AG10803 (cell line): ENCODE measurements around the gene SAPCD2.

Experiments
- DNase-seq: peaks from one replicate; pipeline ENCODE4 v3.0.0; 2010; ENCODE audit warnings: low read depth
- H3K4me3 ChIP-seq: 2 replicates; pipeline ENCODE4 v1.5.1; 2011; ENCODE audit warnings: mild to moderate bottlenecking, low read length, control low read depth
- TF ChIP-seq, protein P1 (sequence below): conservative IDR thresholded peaks from 2 replicates; pipeline ENCODE4 v1.5.1; 2011; ENCODE audit warnings: mild to moderate bottlenecking, low read length, control low read depth, inconsistent platforms

The SAPCD2 gene

DNA sequence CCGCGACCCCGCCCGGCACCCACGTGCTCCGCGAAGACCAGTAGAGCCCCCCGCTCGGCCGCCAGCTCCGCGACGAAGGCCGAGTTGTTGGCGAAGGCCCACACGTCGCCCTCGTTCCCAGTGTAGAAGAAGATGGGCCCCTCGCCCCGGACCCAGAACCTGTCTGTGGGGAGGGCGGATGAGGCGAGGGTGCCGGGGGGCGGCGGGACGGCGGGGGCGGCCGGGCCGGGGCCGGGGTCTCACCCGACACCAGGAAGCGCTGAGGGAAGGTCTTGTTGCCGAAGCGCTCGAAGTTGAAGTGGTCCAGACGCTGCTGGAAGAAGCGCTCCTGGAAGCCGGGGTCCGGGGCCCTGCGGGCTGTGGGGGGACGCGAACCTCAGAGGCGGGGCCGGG is 43.9 kb upstream of the SAPCD2 start:
- no peak for DNase-seq
- peak overlapping the region; percentile 57 for H3K4me3 ChIP-seq
- TF ChIP-seq, protein P1, sequence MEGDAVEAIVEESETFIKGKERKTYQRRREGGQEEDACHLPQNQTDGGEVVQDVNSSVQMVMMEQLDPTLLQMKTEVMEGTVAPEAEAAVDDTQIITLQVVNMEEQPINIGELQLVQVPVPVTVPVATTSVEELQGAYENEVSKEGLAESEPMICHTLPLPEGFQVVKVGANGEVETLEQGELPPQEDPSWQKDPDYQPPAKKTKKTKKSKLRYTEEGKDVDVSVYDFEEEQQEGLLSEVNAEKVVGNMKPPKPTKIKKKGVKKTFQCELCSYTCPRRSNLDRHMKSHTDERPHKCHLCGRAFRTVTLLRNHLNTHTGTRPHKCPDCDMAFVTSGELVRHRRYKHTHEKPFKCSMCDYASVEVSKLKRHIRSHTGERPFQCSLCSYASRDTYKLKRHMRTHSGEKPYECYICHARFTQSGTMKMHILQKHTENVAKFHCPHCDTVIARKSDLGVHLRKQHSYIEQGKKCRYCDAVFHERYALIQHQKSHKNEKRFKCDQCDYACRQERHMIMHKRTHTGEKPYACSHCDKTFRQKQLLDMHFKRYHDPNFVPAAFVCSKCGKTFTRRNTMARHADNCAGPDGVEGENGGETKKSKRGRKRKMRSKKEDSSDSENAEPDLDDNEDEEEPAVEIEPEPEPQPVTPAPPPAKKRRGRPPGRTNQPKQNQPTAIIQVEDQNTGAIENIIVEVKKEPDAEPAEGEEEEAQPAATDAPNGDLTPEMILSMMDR, result no peak

DNA sequence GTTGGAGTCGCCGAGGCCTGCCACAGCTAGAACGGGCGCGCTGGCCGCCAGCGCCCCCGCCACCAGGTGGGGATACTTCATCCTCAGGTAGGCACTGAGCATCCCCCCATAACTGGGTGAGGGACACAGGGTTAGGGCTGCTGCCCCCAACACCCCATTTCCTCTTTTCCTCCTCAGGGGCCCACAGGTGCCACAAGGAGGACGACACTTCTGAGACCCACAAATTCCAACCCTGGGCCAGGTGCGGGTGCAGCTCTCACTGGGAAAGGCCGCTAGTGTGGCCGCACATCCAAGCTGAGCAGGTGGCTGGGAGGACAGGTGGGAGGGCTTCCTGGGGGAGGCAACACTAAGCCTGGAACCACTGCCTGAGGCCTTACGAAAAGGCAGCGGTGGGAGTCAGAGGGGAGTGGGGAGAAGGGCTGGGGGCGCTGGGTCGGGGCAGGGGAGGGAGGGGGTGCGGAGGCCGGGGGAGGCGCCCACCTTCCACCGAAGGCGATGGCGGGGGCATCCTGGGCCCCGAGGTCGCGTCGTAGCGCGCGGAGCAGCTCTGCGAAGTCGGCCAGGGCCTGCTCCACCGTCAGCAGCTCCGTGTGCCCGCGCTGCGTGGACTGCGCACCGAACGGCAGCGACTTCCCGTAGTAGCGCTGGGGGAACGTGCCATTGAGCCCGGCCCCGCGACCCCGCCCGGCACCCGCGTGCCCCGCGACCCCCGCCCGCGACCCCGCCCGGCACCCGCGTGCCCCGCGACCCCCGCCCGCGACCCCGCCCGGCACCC is 43.2 kb upstream of the SAPCD2 start:
- H3K4me3 ChIP-seq, result peak overlapping the region; percentile 45
- TF ChIP-seq, protein P1, result no peak
- DNase-seq, result peak; percentile 14

GRCh38 chr9:137112564-137113384 is 42.4 kb upstream of the SAPCD2 start:
- DNase-seq, result no peak
- TF ChIP-seq, protein P1, result no peak
- H3K4me3 ChIP-seq, result no peak overlapping the region

DNA sequence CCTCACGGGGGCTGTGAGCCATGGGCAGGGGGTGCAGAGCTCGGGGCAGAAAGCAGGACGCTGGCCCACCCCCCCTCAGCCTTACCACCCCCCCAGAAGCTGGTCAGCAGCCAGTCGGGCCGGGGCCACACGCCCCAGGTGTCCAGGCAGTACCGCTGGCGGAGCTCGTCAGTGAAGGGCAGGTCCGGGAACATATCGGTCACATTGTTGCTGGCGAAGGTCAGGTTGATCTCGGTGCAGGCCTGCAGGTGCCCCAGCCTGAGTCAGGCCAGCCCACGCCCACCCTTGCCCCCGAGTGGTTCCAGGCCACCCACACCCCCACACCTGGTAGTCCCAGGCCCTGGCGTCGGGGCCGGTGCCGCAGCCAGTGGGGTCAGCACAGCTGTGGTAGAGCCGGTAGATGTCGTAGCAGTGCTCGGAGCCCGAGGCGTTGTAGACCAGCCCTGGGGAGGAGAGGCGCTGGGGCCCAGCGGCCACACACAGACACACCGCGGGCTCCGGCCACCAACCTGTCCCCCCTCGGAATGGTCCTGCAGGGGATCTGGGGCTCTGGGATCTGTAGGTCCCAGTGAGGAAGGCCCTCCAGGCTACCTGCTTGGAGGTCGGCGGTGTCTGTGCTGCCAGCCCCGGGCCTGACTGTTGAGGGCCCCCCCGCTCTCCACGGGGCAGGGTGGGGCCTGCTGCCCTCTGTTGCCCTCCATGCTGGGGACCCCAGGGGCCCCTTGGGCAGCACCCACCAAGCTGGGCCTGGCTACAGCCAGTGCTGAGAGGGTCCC is 41.6 kb upstream of the SAPCD2 start:
- H3K4me3 ChIP-seq, result no peak overlapping the region
- DNase-seq, result no peak
- TF ChIP-seq, protein P1, result no peak

- TF ChIP-seq, protein P1, result no peak
- DNase-seq, result no peak
- no peak overlapping the region for H3K4me3 ChIP-seq
These were observed 40.8 kb upstream of the SAPCD2 start for GRCh38 chr9:137110911-137111787.

- DNase-seq, result no peak
- H3K4me3 ChIP-seq, result no peak overlapping the region
- TF ChIP-seq, protein P1, result no peak
These were observed 40.0 kb upstream of the SAPCD2 start for GRCh38 chr9:137110147-137110910.
